Keratinocyte (primary cell): Measurements from ENCODE around the gene MAD2L1. TPM values are rescaled to one million over a fixed set of nuclear protein-coding genes. Genes with fewer than 3 reads are reported as not detected.

Experiments
- DNase-seq: peaks from one replicate; pipeline ENCODE4 v3.0.0-alpha.2; 2011; ENCODE audit warnings: low read depth, missing footprints, low spot score
- FAIRE-seq: peaks from 2 replicates; lab custom pipeline; 2011; peaks lifted over from hg19 to GRCh38; lab: Jason Lieb, UNC
- H2AFZ ChIP-seq: 2 replicates; pipeline ENCODE4 v1.6.0; 2012; ENCODE audit warnings: low read length, control low read depth, inconsistent platforms; ENCODE audit not compliant: control insufficient read depth
- H3K27ac ChIP-seq: 2 replicates; pipeline ENCODE4 v1.5.1; 2011; ENCODE audit warnings: low read length; ENCODE audit not compliant: control insufficient read depth, insufficient read depth
- H3K27me3 ChIP-seq: 3 replicates; pipeline ENCODE4 v1.6.0; 2011; ENCODE audit warnings: low read length; ENCODE audit not compliant: control insufficient read depth, insufficient read depth; ENCODE audit errors: extremely low read depth
- H3K36me3 ChIP-seq, 2 experiments: 2 replicates in 1 of 2; 3 replicates in 1 of 2; pipeline ENCODE4 v1.5.1; 2011; ENCODE audit warnings: low read length in 2 of 2, mild to moderate bottlenecking in 1 of 2; ENCODE audit not compliant: control insufficient read depth in 2 of 2, insufficient read depth in 2 of 2; ENCODE audit errors: extremely low read depth in 1 of 2
- H3K4me1 ChIP-seq: 3 replicates; pipeline ENCODE4 v1.5.1; 2011; ENCODE audit warnings: low read length; ENCODE audit not compliant: control insufficient read depth, insufficient read depth; ENCODE audit errors: extremely low read depth
- H3K4me2 ChIP-seq: 3 replicates; pipeline ENCODE4 v1.6.0; 2011; ENCODE audit warnings: low read depth, low read length; ENCODE audit not compliant: control insufficient read depth, insufficient read depth; ENCODE audit errors: extremely low read depth
- H3K4me3 ChIP-seq, 3 experiments: fragments of 200-600 bp in 1 of 3; sonication (generic) in 1 of 3; 2 replicates in 2 of 3; 3 replicates in 1 of 3; pipeline ENCODE4 v1.5.1; 2011 to 2016; ENCODE audit warnings: low read length in 3 of 3, mild to moderate bottlenecking in 3 of 3, control low read depth in 2 of 3, inconsistent platforms in 1 of 3, low read depth in 1 of 3, mixed read lengths in 1 of 3, mixed run types in 1 of 3, moderate library complexity in 1 of 3; ENCODE audit not compliant: control insufficient read depth in 2 of 3, insufficient read depth in 2 of 3; ENCODE audit errors: extremely low read depth in 1 of 3
- H3K79me2 ChIP-seq: 2 replicates; pipeline ENCODE4 v1.6.0; 2012; ENCODE audit warnings: low read length; ENCODE audit not compliant: control insufficient read depth, insufficient read depth
- H3K9ac ChIP-seq: 3 replicates; pipeline ENCODE4 v1.6.0; 2011; ENCODE audit warnings: low read length; ENCODE audit not compliant: control insufficient read depth, insufficient read depth; ENCODE audit errors: extremely low read depth
- H3K9me1 ChIP-seq: 3 replicates; pipeline ENCODE4 v1.6.0; 2011; ENCODE audit warnings: low read length; ENCODE audit not compliant: control insufficient read depth, insufficient read depth; ENCODE audit errors: extremely low read depth
- H3K9me3 ChIP-seq: 2 replicates; pipeline ENCODE4 v1.5.1; 2012; ENCODE audit warnings: low read depth, low read length; ENCODE audit not compliant: control insufficient read depth
- H4K20me1 ChIP-seq: 3 replicates; pipeline ENCODE4 v1.6.0; 2011; ENCODE audit warnings: low read length; ENCODE audit not compliant: control insufficient read depth, insufficient read depth; ENCODE audit errors: extremely low read depth
- CTCF ChIP-seq, 3 experiments: IDR thresholded peaks in 1 of 3; conservative IDR thresholded peaks in 1 of 3; optimal IDR thresholded peaks in 1 of 3; 2 replicates in 2 of 3; 3 replicates in 1 of 3; pipeline versions ENCODE3 to v1.5.1; 2011; ENCODE audit warnings: low read length in 3 of 3, mild to moderate bottlenecking in 3 of 3, moderate library complexity in 2 of 3, control low read depth in 1 of 3, inconsistent platforms in 1 of 3; ENCODE audit not compliant: insufficient read depth in 2 of 3; ENCODE audit errors: extremely low read depth in 1 of 3
- EZH2 ChIP-seq: IDR thresholded peaks from one replicate; pipeline ENCODE4 v1.6.1; 2012; ENCODE audit warnings: inconsistent platforms, mild to moderate bottlenecking, low read length, moderate library complexity
- dilution Hi-C: fragments of 300-500 bp; cut with MboI; formaldehyde crosslinking; loops from one replicate; pipeline ENCODE4 v1.7.0; 2020; ENCODE audit warnings: low sequenced_read_pairs; ENCODE audit not compliant: extremely low pct_ligation_motif_present
- polyA plus RNA-seq, 5 experiments: library from polyadenylated mRNA; depleted of rRNA in 3 of 5; stranded (reverse) in 3 of 5; stranded (forward) in 1 of 5; unstranded in 1 of 5; fragments of >200 nt; gene quantifications; 1 replicate in 1 of 5; 2 replicates in 3 of 5; 3 replicates in 1 of 5; pipeline versions ENCODE4 v1.2.1 to v1.2.3, GENCODE V29; 2011 to 2012; ENCODE audit warnings: missing spikeins in 2 of 5, low read depth in 1 of 5, low replicate concordance in 1 of 5

The MAD2L1 gene
- polyA plus RNA-seq, 1 donor (not counting 4 experiments of a cell fraction or from before 2014, with no cell fraction given), result 37.9 TPM

GRCh38 chr4:120085705-120086104 is 19.1 kb upstream of the MAD2L1 start:
- Histone ChIP-seq H3K4me3 (no peak overlapping the region), H3K9me3 (no peaks in the 10 kb centered on the region), H3K27me3 (no peaks in the 10 kb centered on the region), H3K9me1 (no peaks in the 10 kb centered on the region), H3K9ac (no peak overlapping the region), H2AFZ (no peak overlapping the region), H3K4me1 (no peaks in the 10 kb centered on the region), H3K36me3 (no peaks in the 10 kb centered on the region), H4K20me1 (no peaks in the 10 kb centered on the region), H3K27ac (no peak overlapping the region), H3K4me2 (no peak overlapping the region), H3K79me2 (no peaks in the 10 kb centered on the region)
- no peak for TF ChIP-seq CTCF (optimal IDR thresholded peaks at IDR 0.05 in 1 of 3, IDR thresholded peaks at IDR 0.05 in 1 of 3, conservative IDR thresholded peaks at IDR 0.05 in 1 of 3; ENCODE audit: extremely low read depth in 1 of 3, insufficient read depth in 2 of 3, low read length in 3 of 3)
- TF ChIP-seq EZH2, result no peak
- DNase-seq, result no peak
- dilution Hi-C loops, result no loop called here
- FAIRE-seq, result no peak

DNA sequence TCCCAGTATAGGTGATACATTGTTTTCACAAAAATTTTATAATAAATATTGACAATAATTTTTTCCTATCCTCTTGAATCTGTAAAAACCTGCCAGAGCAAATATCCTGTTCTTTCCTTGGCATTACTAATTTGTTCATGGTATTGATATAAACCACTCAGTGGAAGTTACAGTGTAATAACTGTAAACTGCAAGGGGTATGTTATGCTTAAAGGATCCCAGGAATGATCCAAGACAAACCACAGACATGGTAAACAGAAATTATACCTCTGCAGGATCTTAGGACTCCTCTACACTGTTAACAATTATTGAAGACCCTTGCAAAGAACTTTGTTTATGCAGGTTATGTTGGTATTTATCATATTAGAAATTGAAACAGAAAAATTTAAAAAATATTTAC is 17.7 kb upstream of the MAD2L1 start:
- Histone ChIP-seq H4K20me1 (no peaks in the 10 kb centered on the region), H3K9ac (no peak overlapping the region), H3K36me3 (no peaks in the 10 kb centered on the region), H3K9me1 (no peaks in the 10 kb centered on the region), H3K27ac (no peak overlapping the region), H3K27me3 (no peaks in the 10 kb centered on the region), H2AFZ (no peak overlapping the region), H3K4me2 (no peak overlapping the region), H3K79me2 (no peaks in the 10 kb centered on the region), H3K4me3 (no peak overlapping the region), H3K9me3 (no peaks in the 10 kb centered on the region), H3K4me1 (no peaks in the 10 kb centered on the region)
- TF ChIP-seq EZH2, result no peak
- TF ChIP-seq CTCF (optimal IDR thresholded peaks at IDR 0.05 in 1 of 3, IDR thresholded peaks at IDR 0.05 in 1 of 3, conservative IDR thresholded peaks at IDR 0.05 in 1 of 3; ENCODE audit: extremely low read depth in 1 of 3, insufficient read depth in 2 of 3, low read length in 3 of 3), result no peak
- dilution Hi-C loops, result no loop called here
- FAIRE-seq, result no peak
- no peak for DNase-seq
